VCaP (cell line): Measurements from ENCODE around the gene OTUD7B.

ENCODE experiments used
- H3K27ac ChIP-seq: fragments of 450-650 bp; 2 replicates; pipeline ENCODE4 v1.5.1; 2017
- TF ChIP-seq, protein P1 (sequence below): fragments of 450-650 bp; conservative IDR thresholded peaks from 2 replicates; pipeline ENCODE4 v1.5.1; 2017; ENCODE audit warnings: mild to moderate bottlenecking, moderate library complexity

OTUD7B gene

DNA sequence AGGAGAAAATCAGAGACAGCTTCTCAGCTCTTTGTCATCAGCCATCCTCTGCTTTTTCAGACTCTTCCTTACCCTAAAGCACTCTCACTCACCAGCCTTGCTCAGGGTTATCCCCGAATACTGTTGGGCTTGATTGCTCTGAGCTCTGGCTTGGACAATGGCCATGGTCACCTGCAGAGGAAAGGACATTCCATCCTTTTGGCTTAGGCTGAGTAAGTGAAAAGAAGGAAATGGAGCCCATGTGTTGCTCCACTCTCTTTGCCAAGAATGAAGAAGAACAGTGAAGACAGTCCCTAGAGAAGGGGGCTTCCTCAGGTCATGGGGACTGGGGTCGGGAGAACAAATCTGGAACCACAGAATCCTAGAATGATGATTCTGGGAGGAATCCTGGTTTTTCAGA is 76.2 kb downstream of the OTUD7B start:
- no peak overlapping the region for H3K27ac ChIP-seq
- TF ChIP-seq, protein P1, sequence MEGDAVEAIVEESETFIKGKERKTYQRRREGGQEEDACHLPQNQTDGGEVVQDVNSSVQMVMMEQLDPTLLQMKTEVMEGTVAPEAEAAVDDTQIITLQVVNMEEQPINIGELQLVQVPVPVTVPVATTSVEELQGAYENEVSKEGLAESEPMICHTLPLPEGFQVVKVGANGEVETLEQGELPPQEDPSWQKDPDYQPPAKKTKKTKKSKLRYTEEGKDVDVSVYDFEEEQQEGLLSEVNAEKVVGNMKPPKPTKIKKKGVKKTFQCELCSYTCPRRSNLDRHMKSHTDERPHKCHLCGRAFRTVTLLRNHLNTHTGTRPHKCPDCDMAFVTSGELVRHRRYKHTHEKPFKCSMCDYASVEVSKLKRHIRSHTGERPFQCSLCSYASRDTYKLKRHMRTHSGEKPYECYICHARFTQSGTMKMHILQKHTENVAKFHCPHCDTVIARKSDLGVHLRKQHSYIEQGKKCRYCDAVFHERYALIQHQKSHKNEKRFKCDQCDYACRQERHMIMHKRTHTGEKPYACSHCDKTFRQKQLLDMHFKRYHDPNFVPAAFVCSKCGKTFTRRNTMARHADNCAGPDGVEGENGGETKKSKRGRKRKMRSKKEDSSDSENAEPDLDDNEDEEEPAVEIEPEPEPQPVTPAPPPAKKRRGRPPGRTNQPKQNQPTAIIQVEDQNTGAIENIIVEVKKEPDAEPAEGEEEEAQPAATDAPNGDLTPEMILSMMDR = no peak

DNA sequence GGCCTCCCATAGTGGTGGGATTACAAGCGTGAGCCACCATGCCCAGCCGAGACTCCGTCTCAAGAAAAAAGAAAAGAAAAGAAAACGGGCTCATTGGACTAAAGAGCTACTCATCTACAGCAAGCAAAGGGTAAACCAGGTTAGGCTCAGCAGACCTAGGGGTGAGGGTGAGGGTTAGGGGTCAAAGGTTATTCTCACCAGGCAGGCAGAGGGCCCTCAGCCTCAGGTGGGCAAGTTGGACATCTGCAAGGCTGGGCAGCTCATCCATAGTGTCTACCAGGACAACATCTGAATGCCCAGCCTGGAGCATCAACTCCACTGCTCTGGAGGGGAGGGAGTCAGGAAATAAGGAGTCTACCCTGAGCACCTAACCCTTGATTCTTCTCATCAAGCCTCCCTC is 77.3 kb downstream of the OTUD7B start:
- no peak overlapping the region for H3K27ac ChIP-seq
- TF ChIP-seq, protein P1 = no peak

- peak overlapping the region; percentile 43 for H3K27ac ChIP-seq
- TF ChIP-seq, protein P1 = no peak
These were observed 78.1 kb downstream of the OTUD7B start for GRCh38 chr1:149932474-149932873.

GRCh38 chr1:149931212-149931790 is 79.2 kb downstream of the OTUD7B start:
- TF ChIP-seq, protein P1 = no peak
- H3K27ac ChIP-seq = peak overlapping the region; percentile 43; the same call in 1 of the 2 replicates

- TF ChIP-seq, protein P1 = no peak
- no peak overlapping the region for H3K27ac ChIP-seq
These were observed 80.7 kb downstream of the OTUD7B start for GRCh38 chr1:149929856-149930255.

- H3K27ac ChIP-seq = peak overlapping the region; percentile 97
- TF ChIP-seq, protein P1 = no peak
These were observed 82.2 kb downstream of the OTUD7B start for GRCh38 chr1:149928401-149928724.

- H3K27ac ChIP-seq = peak within 1 kb of the TSS; percentile 97
- TF ChIP-seq, protein P1 = no peak
These were observed 82.7 kb downstream of the OTUD7B start, which contains the start of gene SF3B4 for GRCh38 chr1:149927563-149928400. TSS of gene SF3B4 (minus strand) at chr1:149927803. CDS start at chr1:149927759, 44 bp downstream.
